HG03457 (cell line): ENCODE measurements around the gene XDH.

Source experiments
- ATAC-seq: cut with Tn5 transposase; IDR thresholded peaks from one replicate; pipeline ENCODE4 v1.9.1; 2021; ENCODE audit warnings: moderate number of reproducible peaks; ENCODE audit not compliant: unreplicated experiment

XDH gene

DNA sequence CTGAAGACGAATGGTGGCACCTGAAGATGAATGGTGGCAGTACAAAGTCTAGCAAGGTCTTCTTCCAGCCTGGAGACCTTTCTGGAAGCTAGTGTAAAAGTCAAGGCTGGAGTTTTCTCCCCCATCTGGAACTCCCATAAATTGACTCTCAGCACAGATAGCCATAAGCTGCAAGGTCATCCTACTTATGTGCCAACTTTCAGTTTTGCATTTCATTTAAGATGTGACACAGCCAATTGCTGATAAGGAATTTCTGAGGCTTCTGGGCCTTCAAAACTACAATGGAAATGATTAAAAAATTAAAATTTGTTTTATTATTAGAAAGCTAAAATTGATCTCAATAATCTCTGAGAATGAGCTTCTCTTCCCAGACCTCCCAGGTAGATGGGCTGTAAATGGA is 10.2 kb downstream of the XDH start:
- ATAC-seq = no peak

DNA sequence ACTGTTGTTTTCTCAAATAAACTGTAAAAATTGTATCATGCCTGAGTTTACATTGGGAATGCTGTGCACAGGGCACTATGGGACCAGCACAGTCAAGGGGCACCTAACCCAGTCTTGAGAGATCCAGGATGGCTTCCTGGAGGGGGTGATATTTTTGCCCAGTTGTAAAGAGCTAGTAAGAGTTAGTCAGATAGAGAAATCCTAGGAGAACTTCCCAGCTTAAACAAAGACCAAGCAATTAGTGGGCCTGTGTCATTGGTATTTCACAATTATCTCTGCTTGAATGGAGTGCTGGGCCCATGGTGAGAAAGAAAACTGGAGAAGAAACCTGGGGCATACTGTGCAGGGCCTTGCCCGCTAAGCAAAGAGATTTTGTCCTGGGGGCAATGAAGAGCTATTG is 12.2 kb downstream of the XDH start:
- no peak for ATAC-seq

DNA sequence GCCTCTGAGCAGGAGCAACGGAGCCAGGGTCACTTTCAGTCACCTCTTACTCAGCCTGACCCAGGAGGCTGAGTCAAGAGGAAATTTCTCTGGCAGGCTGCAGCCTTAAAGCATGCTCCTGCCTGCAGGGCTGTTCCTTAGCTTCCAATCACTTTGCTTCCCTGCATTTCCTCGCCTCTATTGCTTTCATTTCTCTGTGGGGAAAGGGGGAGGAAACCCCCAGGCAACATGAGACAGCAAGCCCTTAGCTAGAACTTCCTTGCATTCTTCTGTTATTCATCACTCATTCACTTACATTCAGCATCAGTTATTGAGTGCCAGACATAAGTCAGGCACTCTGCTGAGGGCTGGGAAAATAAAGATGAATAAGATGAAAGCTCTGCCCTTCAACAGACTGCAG is 13.0 kb downstream of the XDH start:
- no peak for ATAC-seq

DNA sequence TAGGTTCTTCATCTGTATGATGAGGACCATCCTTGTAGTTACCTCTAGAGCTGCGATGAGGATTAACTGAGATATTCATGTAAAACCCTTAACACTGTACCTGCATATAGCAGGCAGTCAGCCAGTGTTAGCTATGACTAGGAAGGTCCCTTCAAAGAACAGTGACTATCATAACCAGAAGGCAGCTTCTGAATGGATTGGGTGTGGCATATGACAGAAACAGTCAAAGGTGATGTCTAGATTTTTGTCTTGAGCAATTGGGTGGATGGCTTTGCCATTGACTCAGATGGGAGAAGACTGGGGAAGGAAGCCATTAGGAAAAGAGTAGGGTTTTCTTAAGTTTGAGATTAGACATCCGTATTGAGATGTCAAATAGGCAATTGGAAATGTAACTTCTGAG is 15.7 kb downstream of the XDH start:
- ATAC-seq = no peak

DNA sequence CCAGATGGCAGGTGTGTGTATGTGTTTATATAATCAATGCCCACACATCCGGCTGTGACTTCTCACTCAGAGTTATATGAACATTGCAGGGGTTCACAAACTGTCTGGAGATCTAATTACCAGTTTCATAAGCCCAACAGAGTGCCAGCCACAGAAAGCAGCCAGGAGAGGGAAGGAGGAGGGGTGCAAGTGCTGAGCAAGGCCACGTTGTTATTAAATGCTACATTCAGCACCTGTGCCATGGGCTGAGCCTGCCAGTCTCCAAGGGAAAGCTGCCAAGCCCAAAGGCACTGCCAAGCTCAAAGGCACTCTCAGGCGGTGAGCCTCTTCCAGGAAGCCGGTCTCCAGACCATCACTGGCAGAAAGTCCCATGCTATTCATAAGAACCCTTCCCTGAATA is 17.4 kb downstream of the XDH start:
- no peak for ATAC-seq

DNA sequence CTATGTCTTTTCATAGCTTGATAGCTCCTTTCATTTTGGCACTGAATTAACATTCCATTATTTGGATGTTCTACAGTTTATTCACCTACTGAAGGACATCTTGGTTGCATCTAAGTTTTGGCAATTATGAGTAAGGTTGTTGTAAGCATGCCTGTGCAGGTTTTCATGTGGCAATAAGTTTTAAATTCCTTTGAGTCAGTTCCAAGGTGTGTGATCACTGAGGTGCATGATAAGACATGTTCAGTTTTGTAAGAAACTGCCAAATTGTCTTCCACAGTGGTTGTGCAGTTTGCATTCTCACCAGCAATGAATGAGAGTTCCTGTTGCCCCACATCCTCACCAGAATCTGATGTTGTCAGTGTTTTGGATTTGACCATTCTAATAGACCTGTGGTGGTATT is 24.2 kb downstream of the XDH start:
- no peak for ATAC-seq

DNA sequence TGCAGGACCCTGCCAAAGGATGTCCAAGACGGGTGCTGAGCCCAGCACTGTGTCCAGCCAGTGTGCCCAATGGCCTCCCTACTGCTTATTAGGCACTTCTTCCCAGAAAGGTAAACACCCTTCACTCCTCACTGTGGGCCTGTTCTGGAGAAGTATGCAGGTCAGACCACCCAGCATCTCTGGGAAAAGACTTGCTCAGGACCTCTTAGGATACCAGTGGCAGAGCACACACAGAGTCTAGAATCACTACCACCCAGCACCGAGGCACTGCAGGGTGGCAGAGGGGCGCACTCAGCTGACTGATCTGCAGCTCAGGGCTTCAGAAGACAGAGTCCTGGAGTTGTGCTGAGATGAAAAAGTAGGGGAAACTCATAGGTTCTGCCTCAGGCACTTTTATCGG is 25.8 kb downstream of the XDH start:
- no peak for ATAC-seq

DNA sequence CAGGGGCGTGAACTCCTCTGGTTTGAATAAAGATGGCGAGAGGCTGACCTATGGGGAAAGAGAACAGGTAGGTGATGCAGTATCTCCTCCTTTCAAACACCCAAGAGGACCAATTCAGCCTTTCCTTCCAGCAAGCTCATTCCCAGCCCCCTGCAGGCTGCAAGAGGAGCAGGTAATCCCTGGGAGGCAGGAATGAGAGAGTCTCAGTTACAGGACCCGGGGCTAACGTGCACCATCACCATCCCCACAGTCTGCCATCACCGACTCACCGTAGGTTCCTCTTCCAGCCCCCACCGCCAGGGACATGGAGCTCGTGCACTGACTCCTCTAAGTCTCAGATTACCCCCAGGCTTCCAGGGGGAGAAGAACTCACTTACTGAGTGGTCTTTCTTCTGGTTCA is 26.7 kb downstream of the XDH start:
- no peak for ATAC-seq

DNA sequence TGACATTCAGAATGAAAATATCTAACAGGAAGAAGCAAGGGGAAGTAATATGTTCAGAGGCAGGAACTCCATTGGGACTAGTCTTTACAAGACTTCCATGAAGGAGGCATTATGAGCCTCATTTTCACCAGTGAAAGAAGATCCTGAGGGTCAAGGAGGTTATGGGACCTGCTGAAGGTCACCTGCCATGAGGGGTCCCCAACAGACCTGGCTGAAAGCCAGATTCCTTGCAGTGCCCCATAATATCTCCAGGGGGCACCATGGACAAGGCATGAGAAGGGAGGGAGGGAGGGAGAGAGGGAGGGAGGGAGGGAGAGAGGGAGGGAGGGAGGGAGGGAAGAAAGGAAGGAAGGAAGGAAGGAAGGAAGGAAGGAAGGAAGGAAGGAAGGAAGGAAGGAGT is 27.9 kb downstream of the XDH start:
- no peak for ATAC-seq

DNA sequence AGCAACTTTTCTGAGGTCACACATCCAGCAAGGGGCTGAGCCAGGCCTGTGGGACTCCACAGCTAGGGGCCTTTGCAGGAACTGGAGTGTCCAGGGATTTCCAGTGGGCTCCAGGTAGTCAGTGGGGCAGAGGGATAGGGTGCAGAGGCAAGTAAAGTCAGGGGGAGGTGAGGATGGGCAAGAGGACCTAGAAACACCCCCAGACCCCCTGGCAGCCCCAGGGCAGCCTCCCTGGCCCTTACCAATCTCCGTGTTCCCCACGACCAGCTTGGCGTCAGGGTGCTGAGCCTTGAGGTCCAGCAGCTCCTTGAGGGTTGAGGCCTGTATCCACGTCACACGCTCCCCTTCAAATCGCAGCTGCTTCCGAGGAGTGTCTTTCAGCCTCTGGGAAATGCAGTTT is 28.4 kb downstream of the XDH start:
- no peak for ATAC-seq

DNA sequence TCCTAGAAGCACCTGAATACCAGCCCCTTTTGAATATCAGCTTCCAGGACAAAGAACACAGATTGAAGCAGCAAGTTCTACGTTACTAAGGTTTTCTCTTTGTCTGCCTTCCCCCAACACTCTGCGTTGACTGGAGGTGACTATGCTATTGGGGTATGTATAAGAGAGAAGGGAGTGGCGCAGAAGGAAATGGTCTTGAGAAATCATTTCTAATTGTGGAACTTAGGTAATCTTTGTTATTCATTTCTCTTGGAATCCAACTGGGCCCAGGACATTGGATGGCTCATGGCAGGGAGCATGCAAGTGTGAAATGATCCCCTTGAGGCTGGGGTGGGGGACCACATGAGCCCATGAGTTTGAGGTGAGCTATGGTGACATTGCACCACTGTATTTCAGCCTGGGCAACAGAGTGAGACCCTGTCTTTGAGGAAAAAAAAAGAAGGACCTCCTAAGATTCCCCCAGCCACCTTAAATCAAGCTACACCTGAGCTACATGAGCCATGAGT is 29.7 kb downstream of the XDH start:
- no peak for ATAC-seq

DNA sequence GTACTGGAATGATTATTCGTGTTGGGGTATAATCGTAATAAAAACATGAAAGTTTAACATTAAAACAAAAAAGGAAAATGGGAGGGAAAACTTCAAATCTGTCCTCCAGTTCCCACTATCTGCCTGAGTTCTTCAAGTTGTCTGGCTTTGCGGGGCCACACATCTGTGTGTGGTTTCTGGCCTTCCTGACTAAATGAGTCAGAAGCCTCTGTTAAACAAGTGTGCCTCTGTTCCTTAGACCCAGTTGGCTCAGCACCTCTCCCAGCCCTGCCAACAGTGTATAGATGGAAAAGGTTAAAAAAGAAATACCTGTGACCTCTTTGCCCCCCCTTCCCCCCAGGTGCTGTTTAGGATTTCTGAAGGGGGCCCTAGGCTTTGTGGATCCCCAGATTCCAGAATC is 30.2 kb downstream of the XDH start:
- no peak for ATAC-seq

DNA sequence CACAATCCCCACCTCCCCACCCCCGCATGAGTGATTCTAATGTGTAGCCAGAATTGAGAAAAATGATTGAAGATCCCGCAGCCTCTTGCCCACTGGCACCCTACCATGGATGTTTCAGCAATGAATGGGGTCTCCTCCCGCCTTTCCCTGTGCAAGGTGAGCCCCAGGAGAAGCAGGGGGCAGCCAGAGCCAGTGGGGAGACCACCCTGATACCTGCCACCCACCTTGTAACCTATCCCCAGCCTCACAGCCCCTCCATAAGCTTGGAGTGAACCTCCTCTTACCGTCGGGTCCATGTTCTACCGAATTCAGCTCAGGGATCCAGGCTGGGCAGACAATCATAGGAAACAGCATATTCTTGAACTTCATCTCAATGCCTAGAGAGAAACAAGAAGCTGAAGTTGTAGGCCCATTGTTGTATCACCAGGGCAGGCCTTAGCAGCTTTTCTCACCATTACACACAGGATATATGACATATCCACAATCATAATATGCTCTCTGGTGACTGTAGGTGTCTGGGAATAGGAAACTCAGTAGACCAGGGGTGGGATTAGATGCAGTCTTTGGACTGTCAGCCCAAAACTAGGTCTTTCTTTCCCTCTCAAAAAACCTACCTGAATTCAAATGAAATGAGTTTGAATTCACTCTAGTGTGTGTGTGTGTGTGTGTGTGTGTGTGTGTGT is 30.9 kb downstream of the XDH start:
- ATAC-seq = no peak

DNA sequence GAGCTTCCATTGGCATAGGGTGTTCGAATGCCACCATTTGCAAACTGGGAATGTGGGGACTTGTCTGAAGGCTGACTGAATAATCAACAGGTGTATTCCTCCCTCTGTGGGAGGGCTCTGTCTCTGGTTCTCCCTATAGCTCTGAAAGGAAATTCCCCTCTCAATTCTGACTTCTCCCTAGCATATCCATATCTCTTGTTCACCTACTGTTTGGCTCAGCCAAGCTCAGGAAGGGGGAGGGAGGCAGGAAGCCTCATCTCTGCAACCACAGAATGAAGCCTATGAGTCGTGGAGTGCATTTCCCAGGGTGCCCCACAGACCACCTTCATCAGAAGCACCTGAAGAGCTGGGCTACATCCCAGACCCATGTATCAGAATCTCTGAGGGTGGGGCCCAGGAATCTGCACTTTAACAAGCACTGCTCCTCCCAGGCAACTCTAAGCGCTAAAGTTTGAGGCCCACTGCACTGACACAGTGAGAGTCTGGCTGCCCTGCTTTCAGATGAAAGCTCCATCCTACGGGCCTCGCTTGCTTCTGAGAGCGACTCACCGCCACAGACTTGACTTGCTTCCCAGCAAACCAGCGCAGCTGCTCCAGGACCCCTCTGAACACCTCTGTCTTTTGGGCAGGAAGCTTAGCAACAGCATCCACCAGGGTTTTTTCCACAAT is 32.0 kb downstream of the XDH start:
- no peak for ATAC-seq

DNA sequence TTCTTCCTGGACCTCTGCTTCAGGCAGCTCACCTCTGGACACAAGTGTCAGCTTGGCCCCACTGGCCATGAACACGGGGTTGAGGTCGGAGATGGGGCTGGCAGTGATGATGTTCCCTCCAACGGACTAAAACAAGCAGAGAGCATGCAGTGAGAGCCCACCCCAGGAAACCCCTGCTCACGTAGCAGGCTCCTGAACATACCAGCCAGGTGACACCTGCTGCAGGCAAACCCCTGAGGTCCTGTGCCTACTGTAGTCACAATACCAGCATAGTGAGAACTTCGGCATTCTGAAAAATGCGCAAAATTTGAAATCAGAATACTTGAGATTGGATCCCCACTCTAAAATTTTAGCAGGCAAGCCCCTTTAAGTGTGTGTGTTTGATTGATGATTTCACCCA is 32.9 kb downstream of the XDH start:
- no peak for ATAC-seq

DNA sequence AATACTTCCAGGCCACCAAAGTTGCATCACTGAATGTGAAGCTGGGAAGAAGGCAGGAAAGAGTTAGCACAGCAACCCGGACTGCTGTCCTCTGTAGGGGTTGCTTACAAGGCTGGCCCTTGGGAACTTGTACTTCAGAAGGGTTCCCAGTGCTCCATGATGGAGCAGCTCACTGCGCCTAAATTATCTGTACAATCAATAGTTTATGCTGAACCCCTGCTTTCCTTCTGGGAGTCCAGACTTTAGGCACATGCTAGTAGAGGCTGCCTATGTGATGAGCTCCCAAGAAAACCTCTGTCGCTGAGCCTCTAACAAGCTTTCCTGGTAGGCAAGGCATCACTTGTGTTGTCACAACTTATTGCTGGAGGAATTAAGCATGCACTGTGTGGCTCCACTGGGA is 34.3 kb downstream of the XDH start:
- no peak for ATAC-seq

DNA sequence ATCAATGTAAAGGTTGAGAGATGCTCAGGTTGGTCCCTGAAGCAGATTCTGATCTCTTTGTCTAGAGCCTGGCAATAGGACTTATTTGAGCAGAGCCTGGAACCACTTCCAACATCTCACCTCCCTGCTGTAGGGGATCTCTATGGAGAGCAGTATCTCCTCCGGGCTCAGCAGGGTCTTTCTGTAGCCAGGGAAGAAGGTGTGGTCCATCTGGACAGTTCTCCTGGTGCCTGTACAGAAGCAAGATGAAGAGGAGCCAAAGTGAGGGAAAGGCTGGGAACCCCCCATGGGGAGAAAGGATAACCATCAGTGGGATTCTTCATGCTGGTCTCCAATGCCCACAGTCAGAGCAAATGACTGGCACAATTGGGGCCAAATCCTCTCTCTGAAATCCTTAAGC is 34.8 kb downstream of the XDH start:
- ATAC-seq = no peak

DNA sequence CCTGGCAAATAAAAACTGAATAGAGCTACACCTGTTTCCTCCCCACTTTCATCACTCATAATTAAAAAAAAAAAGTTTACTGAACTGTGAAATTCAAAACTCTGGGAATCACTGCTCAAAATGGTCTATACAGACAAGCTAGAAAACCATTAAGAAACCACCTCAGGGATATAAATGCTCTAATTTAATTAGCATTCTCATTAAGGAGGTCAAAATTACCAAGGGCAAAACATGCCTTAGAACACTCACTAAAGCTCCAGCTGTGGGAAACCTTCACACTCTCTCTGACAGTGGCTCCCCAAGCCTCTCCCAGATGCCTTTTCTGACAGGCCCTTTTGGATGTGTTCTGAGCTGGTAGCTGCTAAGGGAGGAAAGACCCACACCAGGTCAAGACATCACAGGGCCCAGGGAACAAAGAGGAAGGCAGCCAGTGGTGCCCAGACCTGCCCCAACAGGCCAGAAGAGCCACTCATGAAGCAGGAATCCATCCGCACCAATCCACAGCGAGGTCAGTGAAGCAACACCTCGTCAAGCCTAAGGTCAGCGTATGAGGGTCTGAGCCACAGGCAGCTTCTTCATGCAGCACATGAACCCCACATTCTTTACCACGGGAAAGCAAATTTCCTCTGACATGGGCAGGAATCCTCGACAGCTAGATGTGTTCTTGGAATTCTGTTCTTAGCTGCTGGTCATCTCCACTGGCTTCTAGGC is 35.6 kb downstream of the XDH start:
- ATAC-seq = no peak

DNA sequence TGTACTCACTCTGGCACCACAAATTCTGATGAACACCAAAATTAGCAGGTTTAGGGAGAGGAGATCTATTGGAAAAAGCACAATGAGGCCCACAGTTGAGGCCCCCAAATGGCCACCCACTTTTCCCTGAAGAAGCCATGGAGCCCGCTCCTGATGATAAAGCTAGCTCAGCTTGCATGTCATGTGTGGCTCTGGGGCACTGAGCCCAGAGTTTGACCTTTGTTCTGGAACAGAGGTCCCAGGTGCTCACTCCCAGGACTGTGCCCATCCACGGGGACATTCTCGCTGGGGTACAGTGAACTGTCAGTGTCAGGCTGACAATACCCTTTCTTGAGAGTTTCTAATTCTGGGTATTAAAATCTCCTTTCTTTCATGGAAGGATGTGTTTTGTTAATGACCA is 36.2 kb downstream of the XDH start:
- no peak for ATAC-seq

DNA sequence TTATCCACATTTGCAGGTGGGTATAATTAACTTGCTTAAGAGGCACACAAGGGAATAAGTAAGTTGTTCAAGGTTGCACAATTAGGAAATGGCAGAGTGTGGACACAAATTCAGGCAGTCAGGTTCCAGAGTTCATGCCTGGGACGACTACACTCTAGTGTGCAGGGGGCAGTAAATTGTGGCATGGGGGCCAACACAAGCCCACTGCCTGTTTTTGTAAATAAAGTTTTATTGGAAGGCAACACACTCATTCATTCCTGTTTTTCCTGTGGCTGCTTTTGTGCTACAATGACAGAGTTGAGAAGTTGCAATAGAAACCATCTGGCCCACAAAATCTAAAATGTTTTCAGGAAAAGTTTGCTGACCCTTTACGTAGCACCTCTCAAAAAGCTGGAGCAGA is 41.4 kb downstream of the XDH start:
- no peak for ATAC-seq

DNA sequence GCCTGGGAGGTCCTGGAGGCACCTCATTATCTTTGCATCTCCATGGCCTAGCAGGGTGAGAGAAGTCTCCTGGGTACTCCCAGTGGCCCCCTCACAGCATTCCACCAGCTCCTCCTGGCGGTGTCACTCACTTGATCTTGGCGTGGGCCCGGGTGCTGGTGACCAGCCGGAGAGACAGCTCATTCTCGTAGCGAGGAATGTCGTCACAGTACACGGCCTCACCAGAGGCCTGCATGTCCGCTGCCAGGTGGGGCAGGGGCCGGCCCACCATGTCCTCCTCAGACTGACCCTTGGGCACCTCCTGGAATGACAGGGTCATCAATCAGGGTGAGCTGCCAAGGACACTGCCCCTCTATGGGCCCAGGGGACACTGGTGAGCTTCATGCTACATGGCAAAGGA is 42.4 kb downstream of the XDH start:
- ATAC-seq = no peak

DNA sequence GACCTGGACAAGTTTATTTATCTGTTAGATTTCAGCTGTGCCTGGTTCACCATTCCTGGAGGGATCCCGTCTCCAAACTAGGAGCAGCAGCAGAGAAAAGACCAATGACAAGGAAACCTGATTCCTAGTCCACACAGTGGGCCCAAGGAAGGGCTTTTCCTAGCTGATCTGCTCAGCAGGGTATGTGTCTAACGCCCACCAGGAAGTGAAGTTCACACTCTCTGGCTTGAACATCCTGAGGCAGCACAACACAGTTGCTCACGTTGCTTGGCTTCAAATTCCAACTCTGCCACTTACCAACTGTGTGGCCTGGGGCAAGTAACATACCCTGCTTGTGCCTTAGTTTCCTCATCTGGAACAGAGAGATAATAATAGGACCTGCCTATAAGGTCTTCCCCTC is 42.9 kb downstream of the XDH start:
- ATAC-seq = no peak
